T-helper 17 cell (primary cell): Measurements from ENCODE around the gene LRRC38. TPM values are rescaled to one million over a fixed set of nuclear protein-coding genes. Genes with fewer than 3 reads are reported as not detected.
"Not testable (repeated sequence)": the region's sequence is repeated elsewhere in the genome, so short reads cannot be mapped to it uniquely, and the experiment has no call there.

Experiments used
- ATAC-seq: fragments of 150-1000 bp; cut with Tn5 transposase; 2 replicates; pipeline ENCODE4 v1.10.0; 2021; ENCODE audit warnings: mild to moderate bottlenecking, moderate library complexity
- DNase-seq, 3 donors: peaks; one replicate each; pipeline versions ENCODE4 v3.0.0 to v3.0.0-alpha.2; 2020 to 2021
- H3K9me3 ChIP-seq: one replicate; pipeline ENCODE4 v1.7.0; 2013; ENCODE audit warnings: low read length, mild to moderate bottlenecking; ENCODE audit not compliant: control insufficient read depth, poor library complexity, severe bottlenecking
- H3K27ac Mint-ChIP-seq: one replicate; pipeline ENCODE4 v1.8.0; 2022; ENCODE audit warnings: mild to moderate bottlenecking, moderate library complexity, mixed read lengths
- H3K27me3 Mint-ChIP-seq: one replicate; pipeline ENCODE4 v1.8.0; 2022; ENCODE audit warnings: mixed read lengths
- H3K36me3 Mint-ChIP-seq: one replicate; pipeline ENCODE4 v1.8.0; 2022; ENCODE audit warnings: low read depth, mixed read lengths
- H3K4me1 Mint-ChIP-seq: one replicate; pipeline ENCODE4 v1.8.0; 2022; ENCODE audit warnings: mild to moderate bottlenecking, mixed read lengths
- H3K4me3 Mint-ChIP-seq: one replicate; pipeline ENCODE4 v1.8.0; 2022; ENCODE audit warnings: mild to moderate bottlenecking, moderate library complexity, mixed read lengths
- total RNA-seq, 4 donors: library from RNA in 2 of 4; stranded (reverse) in 2 of 4; gene quantifications; one replicate each; pipeline ENCODE4 v1.2.3 and lab custom pipeline; 2022 to 2026

The LRRC38 gene
- total RNA-seq, 2 donors from 2014 or later: not detected

DNA sequence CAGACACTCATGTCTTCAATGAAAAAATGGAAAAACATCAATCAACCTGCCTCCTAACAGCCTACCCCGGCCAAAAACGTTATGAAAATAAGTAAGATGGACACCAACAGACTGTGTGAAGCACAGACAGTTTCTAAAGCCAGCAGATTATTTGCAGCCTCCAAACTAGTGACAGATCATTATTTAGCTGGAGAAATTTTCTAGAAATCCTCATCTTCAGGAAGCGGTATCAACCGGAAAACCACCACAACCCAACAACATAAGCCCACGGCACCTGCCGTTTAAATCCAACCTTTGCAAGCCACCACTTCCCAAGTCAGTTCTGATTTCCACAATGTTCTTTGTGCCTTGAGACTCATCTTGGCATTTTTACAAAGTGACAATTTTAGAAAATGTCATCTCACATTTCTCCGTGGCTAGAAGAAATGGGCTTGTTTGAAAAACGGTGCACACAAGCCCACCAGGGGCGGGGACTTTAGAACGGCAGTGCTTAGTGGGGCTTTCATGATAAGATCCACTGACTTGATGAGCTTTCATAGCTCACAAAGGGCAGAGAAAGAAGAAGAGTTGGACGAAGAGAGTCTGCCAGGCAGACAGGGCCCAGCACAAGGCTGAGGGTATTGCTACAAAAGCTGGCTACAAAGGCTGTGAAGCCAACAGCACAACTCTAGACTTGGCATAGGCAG lies 34.5 kb downstream of the LRRC38 start:
- Mint-ChIP-seq H3K27ac (no peak overlapping the region), H3K27me3 (peaks cover 4% of the 10 kb centered on the region), H3K36me3 (no peaks in the 10 kb centered on the region), H3K4me3 (no peak overlapping the region), H3K4me1 (peaks cover 2% of the 10 kb centered on the region)
- DNase-seq (no peak), ATAC-seq (no peak)
- no peaks in the 10 kb centered on the region for H3K9me3 ChIP-seq

- Mint-ChIP-seq H3K27ac (no peak overlapping the region), H3K4me1 (peaks cover 2% of the 10 kb centered on the region)
Observed at GRCh38 chr1:13478692-13479091, 35.1 kb downstream of the LRRC38 start.

GRCh38 chr1:13469343-13469742 lies 44.5 kb downstream of the LRRC38 start:
- ATAC-seq (no peak), DNase-seq (no peak)
- no peaks in the 10 kb centered on the region for H3K9me3 ChIP-seq
- Mint-ChIP-seq H3K4me3 (no peak overlapping the region), H3K27ac (no peak overlapping the region), H3K27me3 (peaks cover 32% of the 10 kb centered on the region), H3K36me3 (no peaks in the 10 kb centered on the region), H3K4me1 (no peaks in the 10 kb centered on the region)

More at GRCh38 chr1:13478692-13479091, 35.1 kb downstream of the LRRC38 start:
- ATAC-seq: no peak
- no peak overlapping the region for H3K4me3 Mint-ChIP-seq
- H3K9me3 ChIP-seq: no peaks in the 10 kb centered on the region
- no peaks in the 10 kb centered on the region for H3K36me3 Mint-ChIP-seq
- no peaks in the 10 kb centered on the region for H3K27me3 Mint-ChIP-seq
- no peak for DNase-seq

- no peaks in the 10 kb centered on the region for H3K9me3 ChIP-seq
- ATAC-seq: no peak
- Mint-ChIP-seq H3K4me1 (no peaks in the 10 kb centered on the region), H3K36me3 (no peaks in the 10 kb centered on the region), H3K27ac (no peak overlapping the region), H3K27me3 (peaks cover 33% of the 10 kb centered on the region), H3K4me3 (no peak overlapping the region)
- DNase-seq: no peak
Observed at GRCh38 chr1:13465515-13465914, 48.3 kb downstream of the LRRC38 start.

DNA sequence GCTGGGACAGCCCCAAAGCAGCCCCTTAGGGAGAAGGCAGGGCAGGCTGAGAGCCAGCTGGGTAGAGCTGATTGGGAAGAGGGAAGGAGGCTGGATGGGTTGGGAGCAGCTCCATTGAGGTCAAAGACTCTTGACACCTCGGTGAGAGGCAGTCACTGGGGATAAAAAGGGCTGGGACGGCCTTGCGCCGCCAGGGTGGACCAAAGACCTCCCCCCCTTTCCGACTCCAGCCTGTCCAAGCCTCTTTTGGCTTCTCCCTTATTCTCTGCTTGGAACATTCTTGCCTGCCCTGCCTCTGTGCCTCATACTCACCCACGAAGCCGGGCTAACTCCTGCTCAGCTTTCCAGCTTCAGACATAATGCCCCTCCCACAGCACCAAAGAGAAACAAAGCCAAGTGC lies 51.1 kb downstream of the LRRC38 start:
- ATAC-seq (no peak), DNase-seq (no peak)
- H3K9me3 ChIP-seq: no peaks in the 10 kb centered on the region
- no peaks in the 10 kb centered on the region for H3K4me1 Mint-ChIP-seq
- H3K27me3 Mint-ChIP-seq: peaks cover 39% of the 10 kb centered on the region
- no peak overlapping the region for H3K4me3 Mint-ChIP-seq
- no peak overlapping the region for H3K27ac Mint-ChIP-seq
- H3K36me3 Mint-ChIP-seq: no peaks in the 10 kb centered on the region

DNA sequence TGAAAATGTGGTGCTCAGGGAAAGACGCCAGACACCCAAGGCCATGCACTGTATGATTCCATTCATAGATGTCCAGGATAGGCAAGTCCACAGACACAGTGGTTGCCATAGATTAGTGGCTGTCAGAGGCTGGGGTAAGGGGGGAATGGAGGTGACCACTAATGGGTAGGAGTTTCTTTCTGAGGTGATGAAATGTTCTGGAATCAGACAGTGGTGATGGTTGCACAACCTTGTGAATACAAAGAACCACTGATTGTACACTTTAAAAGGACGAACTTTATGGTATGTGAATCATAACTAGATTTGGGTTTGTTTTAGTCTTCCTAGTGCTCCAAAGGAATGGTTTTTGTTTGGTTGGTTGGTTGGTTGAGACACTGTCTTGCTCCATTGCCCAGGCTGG lies 51.8 kb downstream of the LRRC38 start:
- H3K4me3 Mint-ChIP-seq: no peak overlapping the region
- H3K27ac Mint-ChIP-seq: no peak overlapping the region

DNA sequence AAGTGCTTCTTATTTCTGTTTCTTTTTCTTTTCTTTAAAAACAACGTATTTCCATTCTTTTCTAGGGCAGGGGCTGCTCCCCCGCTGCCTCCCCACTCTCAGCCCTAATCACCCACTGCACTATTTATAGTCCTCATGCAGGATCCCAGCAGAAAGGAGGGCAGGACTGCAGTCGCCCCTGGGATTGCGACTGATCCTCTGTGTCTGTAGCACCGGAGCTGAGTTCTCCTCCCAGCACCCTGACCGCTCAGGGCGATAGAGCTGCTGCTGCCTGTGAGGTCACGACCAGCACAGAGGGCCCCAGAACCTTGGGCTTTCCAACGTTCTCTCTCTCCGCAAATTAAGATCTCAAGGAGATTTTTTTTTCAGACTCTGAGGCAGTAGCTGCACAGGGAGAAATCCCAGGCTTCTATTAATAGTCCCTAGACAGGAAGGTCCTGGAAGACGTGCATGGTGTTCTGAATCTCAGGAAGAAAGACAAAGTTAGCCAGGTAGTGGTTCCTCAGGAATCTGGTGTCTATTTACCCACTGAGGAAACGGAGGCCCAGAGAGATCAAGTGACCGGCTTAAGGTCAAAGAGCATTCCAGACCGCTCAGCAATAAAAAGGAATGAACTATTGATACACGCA lies 56.8 kb downstream of the LRRC38 start:
- no peak for DNase-seq
- H3K27ac Mint-ChIP-seq: no peak overlapping the region
- peaks cover 37% of the 10 kb centered on the region for H3K27me3 Mint-ChIP-seq
- H3K4me1 Mint-ChIP-seq: no peaks in the 10 kb centered on the region
- no peak overlapping the region for H3K4me3 Mint-ChIP-seq
- no peaks in the 10 kb centered on the region for H3K36me3 Mint-ChIP-seq
- H3K9me3 ChIP-seq: no peaks in the 10 kb centered on the region
- no peak for ATAC-seq

More for the DNA sequence above, 51.8 kb downstream of the LRRC38 start:
- ATAC-seq (no peak), DNase-seq (no peak)
- Mint-ChIP-seq H3K4me1 (no peaks in the 10 kb centered on the region), H3K36me3 (no peaks in the 10 kb centered on the region), H3K27me3 (peaks cover 39% of the 10 kb centered on the region)
- H3K9me3 ChIP-seq: no peaks in the 10 kb centered on the region

DNA sequence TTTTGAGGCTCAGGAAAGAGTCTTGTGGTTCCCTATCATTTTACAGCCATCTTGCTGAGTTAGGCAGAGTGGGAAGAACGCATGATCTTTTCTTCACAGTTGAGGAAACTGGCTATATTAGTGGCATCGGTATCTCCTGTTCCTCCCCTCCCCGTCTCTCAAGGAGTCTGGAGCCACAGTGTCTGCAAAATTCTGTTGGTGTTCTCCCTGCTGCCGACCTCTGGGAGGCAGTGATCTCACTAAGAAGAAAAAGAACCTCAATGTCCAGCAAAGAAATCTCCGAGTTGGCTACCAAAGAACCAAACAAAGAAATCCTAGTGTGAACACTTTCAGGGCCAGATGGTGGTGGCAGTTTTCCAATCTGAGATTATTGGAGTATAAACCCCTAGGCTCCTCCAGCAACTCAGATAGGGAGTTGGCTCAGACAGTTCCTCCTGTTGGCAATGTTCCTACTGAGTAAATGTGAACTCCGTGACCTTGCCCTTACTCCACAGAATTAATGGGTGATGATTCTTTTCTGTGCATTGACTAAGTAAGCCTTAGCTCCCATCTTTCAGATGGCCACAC lies 62.3 kb downstream of the LRRC38 start:
- DNase-seq (no peak), ATAC-seq (no peak)
- Mint-ChIP-seq H3K4me3 (no peak overlapping the region), H3K27ac (no peak overlapping the region), H3K27me3 (peaks cover 12% of the 10 kb centered on the region), H3K36me3 (no peaks in the 10 kb centered on the region), H3K4me1 (no peaks in the 10 kb centered on the region)
- H3K9me3 ChIP-seq: no peaks in the 10 kb centered on the region

DNA sequence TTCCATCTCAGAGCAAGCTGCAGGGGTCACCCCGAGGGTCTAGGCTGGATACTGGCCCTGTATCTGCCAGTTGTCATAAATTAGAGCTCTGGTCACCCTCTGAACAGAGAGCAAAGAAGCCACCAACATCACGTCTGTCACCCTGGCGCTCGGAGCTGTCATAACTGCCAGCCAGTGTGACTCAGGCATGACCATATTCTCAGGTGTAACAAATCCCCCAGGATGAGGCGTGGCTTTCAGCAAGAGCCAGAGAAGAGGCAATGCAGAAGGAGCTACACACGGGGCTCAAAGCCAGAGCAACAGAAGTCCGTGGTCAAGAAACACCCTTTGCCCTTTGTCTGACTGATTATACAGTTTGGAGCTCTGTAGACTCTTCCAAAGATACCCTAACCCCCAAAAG lies 63.6 kb downstream of the LRRC38 start:
- Mint-ChIP-seq H3K36me3 (no peaks in the 10 kb centered on the region), H3K27me3 (peaks cover 11% of the 10 kb centered on the region), H3K4me1 (no peaks in the 10 kb centered on the region), H3K27ac (no peak overlapping the region), H3K4me3 (no peak overlapping the region)
- DNase-seq (no peak), ATAC-seq (no peak)
- H3K9me3 ChIP-seq: no peaks in the 10 kb centered on the region

DNA sequence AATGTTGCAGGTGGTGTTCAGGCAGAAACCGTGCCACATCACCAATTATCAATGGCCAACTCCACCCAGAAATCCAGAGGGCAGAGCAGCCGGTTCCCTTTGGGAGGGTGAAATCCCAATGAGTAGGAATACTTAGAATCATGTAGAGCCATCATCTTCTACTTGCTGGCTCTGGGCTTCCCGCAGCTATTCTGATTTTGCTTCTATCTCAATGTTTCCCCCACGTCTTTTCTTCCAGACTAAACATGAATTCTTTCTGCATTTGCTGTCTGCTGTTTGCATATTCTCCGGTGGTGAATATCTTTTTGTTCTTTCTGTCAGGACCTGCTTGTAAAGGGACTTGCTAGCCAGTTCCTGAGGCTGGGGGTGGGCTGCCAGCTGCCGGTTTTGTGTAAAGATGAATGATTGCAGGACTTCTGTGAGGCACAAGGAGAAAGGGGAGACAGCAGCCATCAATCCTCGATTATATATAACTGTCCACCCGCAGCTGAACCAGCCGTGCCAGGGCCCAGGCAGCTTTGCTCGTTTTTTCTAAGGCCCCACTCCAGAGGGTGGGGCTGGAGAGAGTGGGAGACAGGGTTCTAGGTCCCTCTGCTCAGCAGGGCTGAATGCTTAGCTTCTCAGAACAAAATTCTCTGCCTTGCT lies 70.3 kb downstream of the LRRC38 start:
- no peak for DNase-seq

DNA sequence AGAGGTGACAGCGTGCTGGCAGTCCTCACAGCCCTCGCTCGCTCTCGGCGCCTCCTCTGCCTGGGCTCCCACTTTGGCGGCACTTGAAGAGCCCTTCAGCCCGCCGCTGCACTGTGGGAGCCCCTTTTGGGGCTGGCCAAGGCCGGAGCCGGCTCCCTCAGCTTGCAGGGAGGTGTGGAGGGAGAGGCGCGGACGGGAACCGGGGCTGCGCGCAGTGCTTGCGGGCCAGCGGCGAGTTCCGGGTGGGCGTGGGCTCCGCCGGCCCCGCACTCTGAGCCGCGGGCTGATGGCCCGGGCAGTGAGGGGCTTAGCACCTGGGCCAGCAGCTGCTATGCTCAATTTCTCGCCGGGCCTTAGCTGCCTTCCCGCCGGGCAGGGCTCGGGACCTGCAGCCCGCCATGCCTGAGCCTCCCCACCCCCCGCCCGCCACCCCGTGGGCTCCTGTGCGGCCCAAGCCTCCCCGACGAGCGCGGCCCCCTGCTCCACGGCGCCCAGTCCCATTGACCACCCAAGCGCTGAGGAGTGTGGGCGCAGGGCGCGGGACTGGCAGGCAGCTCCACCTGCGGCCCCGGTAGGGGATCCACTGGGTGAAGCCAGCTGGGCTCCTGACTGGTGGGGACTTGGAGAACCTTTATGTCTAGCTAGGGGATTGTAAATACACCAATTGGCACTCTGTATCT lies 74.6 kb downstream of the LRRC38 start:
- H3K36me3 Mint-ChIP-seq: not testable (repeated sequence)

More for the DNA sequence above, 70.3 kb downstream of the LRRC38 start:
- H3K36me3 Mint-ChIP-seq: no peaks in the 10 kb centered on the region
- H3K4me3 Mint-ChIP-seq: no peak overlapping the region
- no peak overlapping the region for H3K27ac Mint-ChIP-seq
- H3K4me1 Mint-ChIP-seq: no peaks in the 10 kb centered on the region
- ATAC-seq: no peak
- H3K9me3 ChIP-seq: no peaks in the 10 kb centered on the region
- peaks cover 11% of the 10 kb centered on the region for H3K27me3 Mint-ChIP-seq

DNA sequence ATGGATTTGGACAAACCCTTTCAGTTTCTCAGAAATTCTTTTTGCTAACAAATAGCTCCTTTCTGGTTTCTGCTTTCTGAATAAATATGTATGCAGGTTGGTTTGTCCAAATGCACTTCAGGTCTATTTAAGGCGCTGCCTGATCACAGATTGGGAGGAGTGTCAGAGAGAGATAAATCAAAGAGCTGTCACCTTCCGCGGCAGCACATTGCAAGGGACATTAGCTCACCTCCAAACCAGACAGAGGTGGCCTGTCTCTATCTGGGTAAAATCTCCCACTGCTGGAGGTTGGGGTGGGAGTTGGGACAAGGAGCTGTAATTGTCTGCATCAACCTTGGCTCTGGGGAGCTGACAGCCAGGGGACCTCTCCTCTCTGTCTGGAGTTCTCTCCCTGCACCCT lies 78.3 kb downstream of the LRRC38 start:
- no peak for DNase-seq
- Mint-ChIP-seq H3K27me3 (peaks cover 19% of the 10 kb centered on the region), H3K4me3 (no peak overlapping the region), H3K4me1 (no peaks in the 10 kb centered on the region), H3K27ac (no peak overlapping the region), H3K36me3 (no peaks in the 10 kb centered on the region)
- no peak for ATAC-seq
- H3K9me3 ChIP-seq: no peaks in the 10 kb centered on the region

More for the DNA sequence above, 74.6 kb downstream of the LRRC38 start:
- H3K4me1 Mint-ChIP-seq, DNase-seq, ATAC-seq, H3K4me3 Mint-ChIP-seq, H3K27ac Mint-ChIP-seq, H3K9me3 ChIP-seq: not testable (repeated sequence)
- H3K27me3 Mint-ChIP-seq: peaks cover 19% of the 10 kb centered on the region
